ENCODE measurements around the gene ACTRT2. TPM values are rescaled to one million over a fixed set of nuclear protein-coding genes. Genes with fewer than 3 reads are reported as not detected.

Gene ACTRT2
- total and polyA plus RNA-seq, 7 donors, result not detected

DNA sequence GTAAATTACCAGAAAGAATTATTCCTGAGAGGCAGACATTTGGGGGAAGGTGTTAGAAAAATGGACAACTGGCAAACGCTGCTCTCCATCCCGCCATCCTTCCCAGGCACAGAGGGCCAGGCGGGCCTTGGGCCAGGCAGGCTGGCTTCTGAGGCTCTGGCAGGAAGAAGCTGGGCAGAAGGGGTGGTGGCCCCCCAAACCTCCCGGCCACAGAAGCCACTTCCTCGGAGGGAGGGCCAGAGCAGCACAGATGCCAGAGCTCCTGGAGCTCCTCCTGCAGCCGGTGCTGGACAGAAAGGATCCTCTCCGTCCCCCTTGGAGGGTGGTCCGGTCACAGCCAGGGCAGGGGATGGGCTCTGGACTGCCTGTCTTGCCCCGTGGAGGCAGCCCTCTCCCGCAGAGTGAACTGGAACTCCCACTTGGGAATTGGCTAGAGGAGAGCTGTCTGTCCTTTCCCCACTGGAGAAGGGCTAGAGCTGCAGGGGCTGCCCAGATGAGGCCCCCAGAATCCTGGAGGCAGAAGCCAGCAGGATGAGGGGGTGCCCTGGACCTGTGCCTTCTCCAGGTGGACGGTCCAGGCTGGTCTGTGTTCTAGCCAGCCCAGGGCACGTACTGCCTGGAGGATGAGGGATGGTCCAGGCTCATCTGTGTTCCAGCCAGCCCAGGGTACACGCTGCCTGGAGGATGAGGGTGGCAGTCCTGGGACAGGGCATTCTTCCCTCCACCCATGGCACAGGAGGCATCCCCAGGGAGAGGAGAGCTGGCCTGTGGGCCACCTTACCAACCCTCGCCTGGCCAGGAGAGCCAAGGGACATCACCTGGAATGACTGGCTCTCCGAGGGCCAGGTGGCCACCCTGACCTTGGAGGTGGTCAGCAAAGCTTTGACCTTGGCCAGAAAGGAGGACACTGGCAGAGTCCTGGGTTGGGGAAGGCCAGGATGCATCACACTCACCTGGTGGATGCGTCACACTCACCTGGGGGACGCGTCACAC is 47.4 kb upstream of the ACTRT2 start:
- intact Hi-C loops (cut with DNase I), result no loop called here
- TF ChIP-seq, protein P1, sequence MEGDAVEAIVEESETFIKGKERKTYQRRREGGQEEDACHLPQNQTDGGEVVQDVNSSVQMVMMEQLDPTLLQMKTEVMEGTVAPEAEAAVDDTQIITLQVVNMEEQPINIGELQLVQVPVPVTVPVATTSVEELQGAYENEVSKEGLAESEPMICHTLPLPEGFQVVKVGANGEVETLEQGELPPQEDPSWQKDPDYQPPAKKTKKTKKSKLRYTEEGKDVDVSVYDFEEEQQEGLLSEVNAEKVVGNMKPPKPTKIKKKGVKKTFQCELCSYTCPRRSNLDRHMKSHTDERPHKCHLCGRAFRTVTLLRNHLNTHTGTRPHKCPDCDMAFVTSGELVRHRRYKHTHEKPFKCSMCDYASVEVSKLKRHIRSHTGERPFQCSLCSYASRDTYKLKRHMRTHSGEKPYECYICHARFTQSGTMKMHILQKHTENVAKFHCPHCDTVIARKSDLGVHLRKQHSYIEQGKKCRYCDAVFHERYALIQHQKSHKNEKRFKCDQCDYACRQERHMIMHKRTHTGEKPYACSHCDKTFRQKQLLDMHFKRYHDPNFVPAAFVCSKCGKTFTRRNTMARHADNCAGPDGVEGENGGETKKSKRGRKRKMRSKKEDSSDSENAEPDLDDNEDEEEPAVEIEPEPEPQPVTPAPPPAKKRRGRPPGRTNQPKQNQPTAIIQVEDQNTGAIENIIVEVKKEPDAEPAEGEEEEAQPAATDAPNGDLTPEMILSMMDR (IDR thresholded peaks at IDR 0.05), result no peak
- TF ChIP-seq POLR2AphosphoS5 (IDR thresholded peaks at IDR 0.05) (no peak), EP300 (IDR thresholded peaks at IDR 0.05) (no peak), POLR2A (IDR thresholded peaks at IDR 0.05) (no peak)
- H3K9me3 ChIP-seq, result no peaks in the 10 kb centered on the region
- WGBS, 2 donors, result 45 to 61% methylated on average over 18 of the region's 18 CpGs
- no peak overlapping the region for H3K27ac ChIP-seq
- no peak overlapping the region for H3K4me3 ChIP-seq
- H3K36me3 ChIP-seq, result no peaks in the 10 kb centered on the region
- no peaks in the 10 kb centered on the region for H3K4me1 ChIP-seq
- H3K27me3 ChIP-seq, result peaks cover 0 to 40% (median 14%) of the 10 kb centered on the region in 3 donors
- peak; percentile 47 for DNase-seq

DNA sequence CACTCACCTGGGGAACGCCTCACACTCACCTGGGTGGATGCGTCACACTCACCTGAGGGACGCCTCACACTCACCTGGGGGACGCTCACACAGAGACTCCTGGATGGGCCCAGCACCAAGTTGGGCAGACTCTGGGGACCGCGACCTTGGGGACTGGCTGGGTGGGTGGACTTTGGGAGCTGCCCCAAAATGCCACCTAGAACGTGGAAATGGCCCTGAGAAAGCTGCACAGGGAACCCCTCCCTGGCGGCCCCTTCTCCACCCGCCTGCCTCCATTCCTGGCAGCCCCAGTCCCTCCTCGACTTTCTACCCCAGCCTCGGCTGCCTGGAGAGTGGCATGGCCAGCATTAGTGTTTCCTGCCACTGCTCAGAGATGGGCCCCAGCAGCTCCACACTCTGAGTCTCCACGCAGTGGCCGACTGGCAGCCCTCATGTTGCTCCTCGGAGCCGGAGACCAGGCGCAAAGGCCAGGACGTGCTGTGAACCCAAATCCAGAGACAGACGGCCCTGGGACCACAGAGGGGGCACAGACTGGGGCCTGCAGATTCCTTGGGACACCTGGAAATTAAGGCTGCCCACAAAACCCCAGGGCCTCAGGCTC is 46.5 kb upstream of the ACTRT2 start:
- DNase-seq, result peak; percentile 33
- no peaks in the 10 kb centered on the region for H3K9me3 ChIP-seq
- H3K36me3 ChIP-seq, result no peaks in the 10 kb centered on the region
- no peak overlapping the region for H3K4me3 ChIP-seq
- H3K27me3 ChIP-seq, result peaks cover 0 to 31% (median 14%) of the 10 kb centered on the region in 3 donors
- no peaks in the 10 kb centered on the region for H3K4me1 ChIP-seq
- WGBS, 2 donors, result 73 to 84% methylated on average over 18 of the region's 18 CpGs
- intact Hi-C loops (cut with DNase I), result no loop called here
- H3K27ac ChIP-seq, result no peak overlapping the region
- TF ChIP-seq POLR2AphosphoS5 (IDR thresholded peaks at IDR 0.05), result no peak
- no peak for TF ChIP-seq EP300 (IDR thresholded peaks at IDR 0.05)
- TF ChIP-seq POLR2A (IDR thresholded peaks at IDR 0.05), result no peak
- TF ChIP-seq, protein P1 (IDR thresholded peaks at IDR 0.05), result no peak

- Histone ChIP-seq H3K9me3 (no peaks in the 10 kb centered on the region), H3K36me3 (no peaks in the 10 kb centered on the region), H3K4me1 (no peaks in the 10 kb centered on the region), H3K4me3 (no peak overlapping the region), H3K27ac (no peak overlapping the region), H3K27me3 (peaks cover 0 to 29% (median 14%) of the 10 kb centered on the region in 3 donors)
- TF ChIP-seq POLR2A (IDR thresholded peaks at IDR 0.05), result no peak
- TF ChIP-seq POLR2AphosphoS5 (IDR thresholded peaks at IDR 0.05), result no peak
- no peak for TF ChIP-seq EP300 (IDR thresholded peaks at IDR 0.05)
- TF ChIP-seq, protein P1 (IDR thresholded peaks at IDR 0.05), result no peak
- peak; percentile 50 for DNase-seq
- intact Hi-C loops (cut with DNase I), result no loop called here
- WGBS, 2 donors, result 47 to 73% methylated on average over 19 of the region's 19 CpGs
These were observed 45.6 kb upstream of the ACTRT2 start for GRCh38 chr1:2975466-2976179.

- H3K4me1 ChIP-seq, result no peaks in the 10 kb centered on the region
- DNase-seq, result peak; percentile 53
- H3K27ac ChIP-seq, result no peak overlapping the region
- H3K9me3 ChIP-seq, result no peaks in the 10 kb centered on the region
- intact Hi-C loops (cut with DNase I), result no loop called here
- WGBS, 2 donors, result 71 to 89% methylated on average over 6 of the region's 6 CpGs
- no peak overlapping the region for H3K4me3 ChIP-seq
- H3K27me3 ChIP-seq, result peaks cover 0 to 34% (median 14%) of the 10 kb centered on the region in 3 donors
- TF ChIP-seq EP300 (IDR thresholded peaks at IDR 0.05) (no peak), POLR2AphosphoS5 (IDR thresholded peaks at IDR 0.05) (no peak), POLR2A (IDR thresholded peaks at IDR 0.05) (no peak)
- TF ChIP-seq, protein P1 (IDR thresholded peaks at IDR 0.05), result no peak
- H3K36me3 ChIP-seq, result no peaks in the 10 kb centered on the region
These were observed 45.1 kb upstream of the ACTRT2 start for GRCh38 chr1:2976180-2976562.

Data from sigmoid colon (tissue), 7 donors.